Gastroesophageal sphincter (tissue), 4 donors: ENCODE measurements around the gene NKAIN2. TPM values are rescaled to one million over a fixed set of nuclear protein-coding genes. Genes with fewer than 3 reads are reported as not detected.

Source experiments
- ATAC-seq: fragments of 150-250 bp; one replicate; pipeline ENCODE4 v1.9.1; 2016; ENCODE audit warnings: mild to moderate bottlenecking, moderate library complexity
- H3K27ac ChIP-seq, 4 donors: fragments of 200-600 bp; sonication (generic) in 3 of 4; 1 replicate in 3 of 4; 2 replicates in 1 of 4; pipeline ENCODE4 v1.5.1; 2016 to 2019
- H3K27me3 ChIP-seq: fragments of 200-600 bp; sonication (generic); one replicate; pipeline ENCODE4 v1.5.1; 2019
- H3K36me3 ChIP-seq, 2 donors: fragments of 200-600 bp; sonication (generic); one replicate each; pipeline ENCODE4 v1.5.1; 2019; ENCODE audit warnings: control low read depth in 1 of 2
- H3K4me1 ChIP-seq, 3 donors: fragments of 200-600 bp; sonication (generic); 1 replicate in 2 of 3; 2 replicates in 1 of 3; pipeline ENCODE4 v1.5.1; 2016 to 2019; ENCODE audit warnings: control low read depth in 2 of 3
- H3K4me3 ChIP-seq, 2 donors: fragments of 200-600 bp; sonication (generic); one replicate each; pipeline ENCODE4 v1.5.1; 2019; ENCODE audit warnings: mild to moderate bottlenecking in 1 of 2, moderate library complexity in 1 of 2
- H3K9me3 ChIP-seq, 3 donors: fragments of 200-600 bp; sonication (generic); one replicate each; pipeline ENCODE4 v1.5.1; 2017 to 2019; ENCODE audit warnings: control low read depth in 2 of 3
- EP300 ChIP-seq: sonication (generic); formaldehyde crosslinking; IDR thresholded peaks from one replicate; pipeline ENCODE4 v1.6.1; 2017; ENCODE audit warnings: antibody characterized with exemption, mild to moderate bottlenecking
- POLR2A ChIP-seq, 2 donors: fragments of 450-650 bp; IDR thresholded peaks; one replicate each; pipeline ENCODE4 v1.6.1; 2017; ENCODE audit warnings: antibody characterized with exemption in 2 of 2, mild to moderate bottlenecking in 2 of 2, moderate library complexity in 1 of 2
- POLR2AphosphoS5 ChIP-seq: sonication (generic); formaldehyde crosslinking; IDR thresholded peaks from one replicate; pipeline ENCODE4 v1.6.1; 2017; ENCODE audit warnings: antibody characterized with exemption
- WGBS, 2 donors: methylation state at CpG; one replicate each; pipeline ENCODE4 v1.1.5; 2018; ENCODE audit warnings: low coverage in 1 of 2; 5-methylcytosine and 5-hydroxymethylcytosine counted together
- total RNA-seq, 4 donors: library from RNA; depleted of rRNA; stranded (reverse); fragments of >200 nt; gene quantifications; one replicate each; pipeline ENCODE4 v1.1.0, GENCODE V29; 2016
- TF ChIP-seq, protein P1 (sequence below), 4 experiments: fragments of 200-600 bp in 2 of 4; fragments of 450-650 bp in 2 of 4; sonication (generic) in 1 of 4; IDR thresholded peaks; one replicate each; pipeline ENCODE4 v1.5.1; 2017 to 2019; ENCODE audit warnings: antibody characterized with exemption in 4 of 4, mild to moderate bottlenecking in 2 of 4, moderate library complexity in 2 of 4

NKAIN2 gene
- total RNA-seq, 4 donors from 2014 or later, result 0.23 to 3.2 TPM; not detected in 2

DNA sequence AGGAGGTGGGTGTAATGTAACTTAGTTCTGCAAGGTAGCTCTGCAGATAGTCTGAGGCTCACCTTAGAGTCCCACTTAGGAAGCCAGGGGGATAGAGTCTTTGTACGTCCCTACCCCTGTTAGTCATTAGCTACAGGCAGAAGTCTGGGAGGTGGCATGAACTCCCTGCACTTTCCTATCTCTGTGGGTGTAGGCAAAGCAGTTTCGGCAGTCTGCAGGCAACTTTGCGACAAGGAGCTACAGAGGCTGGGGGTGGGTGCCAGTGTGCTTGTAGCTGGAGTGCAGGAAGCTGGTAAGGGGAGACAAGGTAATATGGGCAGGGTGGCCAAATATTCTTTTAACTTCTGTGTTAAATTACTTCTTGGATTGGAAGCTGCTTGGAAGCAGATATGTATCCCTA, 45.7 kb downstream of the NKAIN2 start:
- ATAC-seq, result no peak
- H3K27ac ChIP-seq, result no peak overlapping the region
- no peaks in the 10 kb centered on the region for H3K36me3 ChIP-seq
- WGBS, 2 donors, result 64 to 76% methylated on average over 2 to 3 of the region's 3 CpGs
- no peaks in the 10 kb centered on the region for H3K4me1 ChIP-seq
- TF ChIP-seq POLR2A (IDR thresholded peaks at IDR 0.05), result no peak
- TF ChIP-seq, protein P1, sequence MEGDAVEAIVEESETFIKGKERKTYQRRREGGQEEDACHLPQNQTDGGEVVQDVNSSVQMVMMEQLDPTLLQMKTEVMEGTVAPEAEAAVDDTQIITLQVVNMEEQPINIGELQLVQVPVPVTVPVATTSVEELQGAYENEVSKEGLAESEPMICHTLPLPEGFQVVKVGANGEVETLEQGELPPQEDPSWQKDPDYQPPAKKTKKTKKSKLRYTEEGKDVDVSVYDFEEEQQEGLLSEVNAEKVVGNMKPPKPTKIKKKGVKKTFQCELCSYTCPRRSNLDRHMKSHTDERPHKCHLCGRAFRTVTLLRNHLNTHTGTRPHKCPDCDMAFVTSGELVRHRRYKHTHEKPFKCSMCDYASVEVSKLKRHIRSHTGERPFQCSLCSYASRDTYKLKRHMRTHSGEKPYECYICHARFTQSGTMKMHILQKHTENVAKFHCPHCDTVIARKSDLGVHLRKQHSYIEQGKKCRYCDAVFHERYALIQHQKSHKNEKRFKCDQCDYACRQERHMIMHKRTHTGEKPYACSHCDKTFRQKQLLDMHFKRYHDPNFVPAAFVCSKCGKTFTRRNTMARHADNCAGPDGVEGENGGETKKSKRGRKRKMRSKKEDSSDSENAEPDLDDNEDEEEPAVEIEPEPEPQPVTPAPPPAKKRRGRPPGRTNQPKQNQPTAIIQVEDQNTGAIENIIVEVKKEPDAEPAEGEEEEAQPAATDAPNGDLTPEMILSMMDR (IDR thresholded peaks at IDR 0.05), result no peak
- TF ChIP-seq POLR2AphosphoS5, result no peak
- no peak for TF ChIP-seq EP300
- no peak overlapping the region for H3K4me3 ChIP-seq
- H3K27me3 ChIP-seq, result no peaks in the 10 kb centered on the region
- no peaks in the 10 kb centered on the region for H3K9me3 ChIP-seq

DNA sequence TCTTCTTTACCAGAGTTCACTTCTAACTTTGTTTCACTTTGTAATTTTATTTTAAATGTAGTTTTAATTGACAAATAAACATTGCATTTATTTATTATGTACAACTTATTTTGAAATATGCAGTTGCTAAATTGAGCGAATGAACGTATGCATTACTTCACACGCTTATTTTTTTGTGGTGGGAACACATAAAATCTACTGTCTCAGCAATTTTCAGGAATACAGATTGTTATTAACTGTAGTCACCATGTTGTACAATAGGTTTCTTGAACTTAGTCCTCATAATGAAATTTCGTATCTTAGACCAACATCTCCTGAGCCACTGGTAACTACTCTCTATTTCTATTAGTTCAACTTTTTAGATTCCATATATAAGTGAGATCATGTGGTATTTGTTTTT, 46.9 kb downstream of the NKAIN2 start:
- no peaks in the 10 kb centered on the region for H3K4me1 ChIP-seq
- ATAC-seq, result no peak
- H3K4me3 ChIP-seq, result no peak overlapping the region
- no peaks in the 10 kb centered on the region for H3K27me3 ChIP-seq
- H3K9me3 ChIP-seq, result no peaks in the 10 kb centered on the region
- TF ChIP-seq, protein P1 (IDR thresholded peaks at IDR 0.05), result no peak
- TF ChIP-seq EP300 (no peak), POLR2AphosphoS5 (no peak), POLR2A (IDR thresholded peaks at IDR 0.05) (no peak)
- H3K36me3 ChIP-seq, result no peaks in the 10 kb centered on the region
- H3K27ac ChIP-seq, result no peak overlapping the region
- WGBS, 2 donors, result 92% methylated on average over 4 of the region's 4 CpGs

DNA sequence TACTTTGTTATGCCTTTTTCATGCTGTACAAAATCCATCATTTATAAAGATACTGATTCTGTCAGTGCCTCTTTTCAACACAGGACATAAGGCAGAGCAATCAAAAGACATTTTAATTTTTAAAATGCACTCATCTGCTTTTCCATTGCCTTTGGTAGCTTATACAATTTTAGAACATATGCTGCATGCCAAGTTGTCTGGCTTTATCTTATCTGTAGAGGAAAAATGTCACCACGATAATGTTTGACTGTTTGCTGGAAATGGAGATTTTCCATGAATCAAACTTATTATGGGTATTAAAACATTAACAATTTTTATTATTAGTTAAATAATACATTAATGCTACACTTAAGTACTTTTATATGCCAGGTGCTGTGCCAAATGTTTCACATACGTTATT, 50.5 kb downstream of the NKAIN2 start:
- H3K4me1 ChIP-seq, result no peaks in the 10 kb centered on the region
- 48 to 72% methylated on average over 2 of the region's 2 CpGs for WGBS, 2 donors
- H3K27ac ChIP-seq, result no peak overlapping the region
- no peaks in the 10 kb centered on the region for H3K27me3 ChIP-seq
- no peak for ATAC-seq
- no peaks in the 10 kb centered on the region for H3K36me3 ChIP-seq
- TF ChIP-seq POLR2A (IDR thresholded peaks at IDR 0.05) (no peak), POLR2AphosphoS5 (no peak), EP300 (no peak)
- TF ChIP-seq, protein P1 (IDR thresholded peaks at IDR 0.05), result no peak
- H3K4me3 ChIP-seq, result no peak overlapping the region
- no peaks in the 10 kb centered on the region for H3K9me3 ChIP-seq

DNA sequence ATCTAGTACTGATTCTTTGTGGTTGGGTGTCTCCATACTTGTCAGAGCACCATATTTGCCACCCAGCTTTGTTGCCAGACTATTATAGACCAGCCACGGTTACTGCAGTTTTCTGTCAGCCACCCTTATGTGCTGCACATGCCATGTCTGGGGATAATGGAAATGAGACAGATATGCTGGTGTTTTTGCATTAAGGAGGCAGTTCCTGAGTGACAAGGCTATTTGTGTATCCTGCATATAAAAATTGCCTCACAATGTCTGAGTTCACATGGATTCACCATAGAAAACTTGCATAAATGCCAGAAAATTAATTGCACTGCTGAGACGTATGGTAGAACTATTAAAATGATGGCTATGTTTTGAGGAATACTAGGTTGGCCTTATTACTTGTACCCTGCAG, 51.8 kb downstream of the NKAIN2 start:
- no peak overlapping the region for H3K4me3 ChIP-seq
- H3K27ac ChIP-seq, result no peak overlapping the region
- H3K27me3 ChIP-seq, result no peaks in the 10 kb centered on the region
- no peak for ATAC-seq
- WGBS, 2 donors, result 56 to 71% methylated on average over 2 of the region's 2 CpGs
- no peaks in the 10 kb centered on the region for H3K4me1 ChIP-seq
- TF ChIP-seq POLR2A (IDR thresholded peaks at IDR 0.05) (no peak), POLR2AphosphoS5 (no peak), EP300 (no peak)
- TF ChIP-seq, protein P1 (IDR thresholded peaks at IDR 0.05), result no peak
- H3K9me3 ChIP-seq, result no peaks in the 10 kb centered on the region
- H3K36me3 ChIP-seq, result no peaks in the 10 kb centered on the region

DNA sequence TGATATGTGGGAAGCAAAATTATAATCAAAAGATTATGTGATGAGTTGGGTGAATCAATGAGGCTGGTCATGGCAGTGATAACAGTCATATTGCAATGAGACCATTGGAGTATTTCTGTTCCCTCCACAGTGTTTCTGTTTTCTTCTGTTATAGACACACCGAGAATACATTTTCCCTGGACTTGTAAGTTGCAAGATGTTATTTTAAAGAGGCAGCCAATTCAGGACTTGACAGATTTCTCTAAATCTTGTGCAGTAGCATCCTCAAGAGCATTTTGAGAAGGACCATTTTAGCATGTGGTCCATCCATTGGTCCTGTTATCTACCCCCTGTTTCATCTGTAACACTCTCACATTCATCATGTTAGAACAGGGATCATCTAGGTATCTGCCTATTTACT, 55.6 kb downstream of the NKAIN2 start:
- H3K27me3 ChIP-seq, result no peaks in the 10 kb centered on the region
- no peaks in the 10 kb centered on the region for H3K9me3 ChIP-seq
- H3K27ac ChIP-seq, result no peak overlapping the region
- no peaks in the 10 kb centered on the region for H3K36me3 ChIP-seq
- ATAC-seq, result no peak
- no peak overlapping the region for H3K4me3 ChIP-seq
- WGBS, 2 donors, result 93 to 100% methylated on average over 1 of the region's 1 CpG
- TF ChIP-seq, protein P1 (IDR thresholded peaks at IDR 0.05), result no peak
- TF ChIP-seq EP300, result no peak
- TF ChIP-seq POLR2AphosphoS5, result no peak
- no peak for TF ChIP-seq POLR2A (IDR thresholded peaks at IDR 0.05)
- H3K4me1 ChIP-seq, result no peaks in the 10 kb centered on the region
